Endothelial cell (in vitro differentiated cells): ENCODE data around the gene PFDN6. TPM values are rescaled to one million over a fixed set of nuclear protein-coding genes. Genes with fewer than 3 reads are reported as not detected.

Source experiments
- DNase-seq: peaks from one replicate; pipeline ENCODE4 v3.0.0; 2021; ENCODE audit warnings: low spot score
- H3K27ac Mint-ChIP-seq: one replicate; pipeline ENCODE4 v1.8.0; 2021; ENCODE audit warnings: mixed read lengths, inconsistent platforms; ENCODE audit not compliant: unreplicated experiment
- H3K27me3 Mint-ChIP-seq: one replicate; pipeline ENCODE4 v1.8.0; 2021; ENCODE audit warnings: mild to moderate bottlenecking, moderate library complexity, mixed read lengths, inconsistent platforms; ENCODE audit not compliant: unreplicated experiment
- H3K36me3 Mint-ChIP-seq: one replicate; pipeline ENCODE4 v1.8.0; 2021; ENCODE audit warnings: mild to moderate bottlenecking, low read depth, mixed read lengths, inconsistent platforms; ENCODE audit not compliant: unreplicated experiment
- H3K4me1 Mint-ChIP-seq: one replicate; pipeline ENCODE4 v1.8.0; 2021; ENCODE audit warnings: mild to moderate bottlenecking, mixed read lengths, inconsistent platforms; ENCODE audit not compliant: unreplicated experiment
- H3K4me3 Mint-ChIP-seq: one replicate; pipeline ENCODE4 v1.8.0; 2021; ENCODE audit warnings: mild to moderate bottlenecking, mixed read lengths, inconsistent platforms; ENCODE audit not compliant: unreplicated experiment
- H3K9me3 Mint-ChIP-seq: one replicate; pipeline ENCODE4 v1.8.0; 2021; ENCODE audit warnings: mixed read lengths, inconsistent platforms; ENCODE audit not compliant: unreplicated experiment
- total RNA-seq: library from RNA; stranded (reverse); fragmentation: NEBNext Ultra II Directional; extraction: Animal tissue kit (Norgen Biotek cat#: 25700); gene quantifications from one replicate; pipeline ENCODE4 v1.2.1, GENCODE V29; 2021; ENCODE audit not compliant: unreplicated experiment
- TF ChIP-seq, protein P1 (sequence below): fragments of 200-600 bp; sonication (generic); IDR thresholded peaks from one replicate; pipeline ENCODE4 v1.5.0; 2021; ENCODE audit warnings: antibody characterized with exemption; ENCODE audit not compliant: unreplicated experiment

PFDN6 gene
- total RNA-seq, 1 donor from 2014 or later, result 33.3 TPM

DNA sequence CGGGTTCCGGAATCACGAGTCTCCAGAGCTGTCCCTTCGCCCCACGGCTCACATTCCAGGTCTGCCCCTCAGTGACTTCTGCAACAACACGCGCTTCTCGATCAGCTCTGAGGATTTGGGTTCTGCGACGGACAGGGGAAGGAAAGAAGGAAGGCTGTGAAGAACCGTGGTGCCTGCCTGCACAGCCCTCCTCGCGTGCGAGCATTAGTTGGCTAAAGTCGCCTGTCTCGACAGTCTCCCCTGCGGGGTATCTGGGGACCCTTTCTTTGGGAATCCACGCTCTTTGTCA, 40.8 kb upstream of the PFDN6 start:
- peaks cover 13% of the 10 kb centered on the region for H3K36me3 Mint-ChIP-seq
- H3K4me3 Mint-ChIP-seq, result peak overlapping the region; percentile 86
- H3K9me3 Mint-ChIP-seq, result no peaks in the 10 kb centered on the region
- peak overlapping the region; percentile 57 for H3K27ac Mint-ChIP-seq
- H3K4me1 Mint-ChIP-seq, result peaks cover 24% of the 10 kb centered on the region
- peaks cover 4% of the 10 kb centered on the region for H3K27me3 Mint-ChIP-seq
- DNase-seq, result no peak
- TF ChIP-seq, protein P1, sequence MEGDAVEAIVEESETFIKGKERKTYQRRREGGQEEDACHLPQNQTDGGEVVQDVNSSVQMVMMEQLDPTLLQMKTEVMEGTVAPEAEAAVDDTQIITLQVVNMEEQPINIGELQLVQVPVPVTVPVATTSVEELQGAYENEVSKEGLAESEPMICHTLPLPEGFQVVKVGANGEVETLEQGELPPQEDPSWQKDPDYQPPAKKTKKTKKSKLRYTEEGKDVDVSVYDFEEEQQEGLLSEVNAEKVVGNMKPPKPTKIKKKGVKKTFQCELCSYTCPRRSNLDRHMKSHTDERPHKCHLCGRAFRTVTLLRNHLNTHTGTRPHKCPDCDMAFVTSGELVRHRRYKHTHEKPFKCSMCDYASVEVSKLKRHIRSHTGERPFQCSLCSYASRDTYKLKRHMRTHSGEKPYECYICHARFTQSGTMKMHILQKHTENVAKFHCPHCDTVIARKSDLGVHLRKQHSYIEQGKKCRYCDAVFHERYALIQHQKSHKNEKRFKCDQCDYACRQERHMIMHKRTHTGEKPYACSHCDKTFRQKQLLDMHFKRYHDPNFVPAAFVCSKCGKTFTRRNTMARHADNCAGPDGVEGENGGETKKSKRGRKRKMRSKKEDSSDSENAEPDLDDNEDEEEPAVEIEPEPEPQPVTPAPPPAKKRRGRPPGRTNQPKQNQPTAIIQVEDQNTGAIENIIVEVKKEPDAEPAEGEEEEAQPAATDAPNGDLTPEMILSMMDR, result no peak

DNA sequence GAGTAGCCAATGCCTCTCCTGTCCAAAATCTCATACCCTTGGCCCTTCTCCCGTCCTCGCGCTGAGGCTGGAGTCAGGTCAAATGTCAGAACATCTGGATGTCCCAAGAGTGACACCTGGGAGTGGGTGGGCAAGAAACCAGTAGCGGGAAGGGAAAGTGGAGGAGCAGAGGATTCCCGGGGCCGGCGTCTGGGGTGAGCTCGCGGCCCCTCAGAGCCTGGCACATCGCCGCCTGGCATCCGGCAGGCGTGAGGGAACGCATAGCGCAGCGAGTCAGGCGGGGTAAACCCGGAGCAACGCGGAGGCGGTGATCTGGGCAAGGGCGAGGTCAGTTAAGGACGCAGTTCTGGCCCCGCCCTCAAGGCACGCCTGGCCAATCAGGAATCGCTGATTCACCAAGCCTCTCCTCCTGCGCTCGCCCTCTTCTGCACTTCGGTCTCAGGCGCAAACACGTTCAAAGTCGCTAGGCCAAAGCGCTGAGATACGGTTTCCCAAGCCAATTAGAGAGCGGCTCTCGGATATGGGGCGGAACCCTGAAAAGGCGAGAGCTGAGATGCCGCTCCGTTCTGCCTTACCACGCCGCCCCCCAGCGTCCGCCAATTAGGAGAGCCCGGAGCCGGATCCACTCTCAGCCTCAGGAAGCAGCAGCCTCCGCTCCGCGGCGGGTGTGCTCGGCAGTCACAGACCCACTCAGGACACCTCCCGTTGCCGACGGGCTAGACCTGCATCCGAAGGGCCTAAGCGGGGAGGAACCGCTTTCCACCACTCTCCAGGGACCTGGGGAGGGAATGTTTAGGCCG, 40.3 kb upstream of the PFDN6 start:
- Mint-ChIP-seq H3K9me3 (no peaks in the 10 kb centered on the region), H3K4me1 (peaks cover 24% of the 10 kb centered on the region), H3K4me3 (peak overlapping the region; percentile 86), H3K36me3 (peaks cover 13% of the 10 kb centered on the region), H3K27ac (peak overlapping the region; percentile 79), H3K27me3 (peaks cover 4% of the 10 kb centered on the region)
- TF ChIP-seq, protein P1, result no peak
- DNase-seq, result peak; percentile 91

DNA sequence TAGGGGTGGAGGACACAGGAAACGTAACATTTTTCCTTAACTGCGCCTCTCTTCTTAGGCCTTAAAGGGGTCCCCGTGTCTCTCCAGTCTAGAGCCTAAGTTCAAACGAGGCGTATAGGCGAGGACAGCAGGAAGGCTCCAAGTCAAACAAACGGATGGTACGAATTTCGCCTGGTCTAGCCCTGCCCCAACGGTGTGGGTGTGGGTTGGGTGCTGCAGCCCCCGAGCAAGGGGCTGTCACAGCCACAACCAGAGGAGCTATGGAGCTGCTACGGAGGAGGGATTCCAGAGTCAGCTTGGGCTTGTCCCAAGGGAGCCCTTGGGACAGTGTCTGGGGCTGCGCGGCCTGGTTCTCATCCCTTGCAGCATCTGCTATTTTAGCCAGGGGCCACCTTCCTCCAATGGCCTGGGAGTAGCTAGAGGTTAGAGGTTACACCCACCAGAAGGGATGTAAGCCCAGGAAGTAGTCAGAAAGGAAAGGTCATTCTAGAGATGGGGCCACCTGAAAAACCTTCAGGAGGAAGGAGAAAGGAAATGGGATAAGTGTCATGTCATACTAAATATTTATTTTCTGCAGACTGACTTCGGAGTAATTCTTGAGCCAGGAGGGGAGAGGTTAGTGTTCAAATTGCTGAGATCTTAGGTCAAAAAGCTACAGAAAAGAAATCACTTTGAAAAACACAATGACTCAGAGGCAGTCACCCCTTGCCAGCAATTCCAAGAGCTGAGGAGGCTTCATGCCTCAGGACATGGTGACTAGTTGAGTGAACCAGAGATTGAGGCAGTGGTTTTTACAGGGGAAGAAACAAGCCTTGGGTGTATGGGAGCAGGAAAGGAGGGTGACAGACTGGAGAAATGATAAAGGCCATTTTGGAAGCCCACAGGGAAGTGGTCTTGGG, 39.4 kb upstream of the PFDN6 start:
- peak overlapping the region; percentile 86 for H3K4me3 Mint-ChIP-seq
- H3K9me3 Mint-ChIP-seq, result no peaks in the 10 kb centered on the region
- H3K27ac Mint-ChIP-seq, result peak overlapping the region; percentile 79
- TF ChIP-seq, protein P1, result no peak
- H3K4me1 Mint-ChIP-seq, result peaks cover 24% of the 10 kb centered on the region
- DNase-seq, result peak; percentile 9
- H3K36me3 Mint-ChIP-seq, result peaks cover 13% of the 10 kb centered on the region
- H3K27me3 Mint-ChIP-seq, result peaks cover 4% of the 10 kb centered on the region

DNA sequence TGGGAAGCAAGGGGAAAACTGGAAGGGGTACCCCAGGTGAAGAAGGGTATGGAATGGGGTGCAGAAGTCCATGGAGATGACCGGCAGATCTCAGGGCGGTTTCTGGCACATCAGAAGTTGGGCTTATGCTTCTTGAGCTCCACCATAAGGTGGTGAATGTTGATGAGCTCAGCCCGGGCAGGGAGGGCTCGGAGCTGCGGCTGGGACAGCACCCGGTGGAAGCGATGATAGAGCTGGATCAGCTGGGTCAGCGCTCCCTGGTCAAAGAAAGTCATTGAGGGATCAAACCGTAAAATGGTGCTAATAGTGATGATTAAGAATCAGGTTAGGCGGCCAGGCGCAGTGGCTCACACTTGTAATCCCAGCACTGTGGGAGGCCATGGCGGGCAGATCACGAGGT, 38.7 kb upstream of the PFDN6 start:
- no peak for DNase-seq
- Mint-ChIP-seq H3K27ac (peak overlapping the region; percentile 79), H3K4me3 (peak overlapping the region; percentile 86), H3K27me3 (peaks cover 4% of the 10 kb centered on the region), H3K4me1 (peaks cover 24% of the 10 kb centered on the region), H3K36me3 (peaks cover 13% of the 10 kb centered on the region), H3K9me3 (no peaks in the 10 kb centered on the region)
- TF ChIP-seq, protein P1, result no peak
